ENCODE data around the gene CBX2.

CBX2 gene

DNA sequence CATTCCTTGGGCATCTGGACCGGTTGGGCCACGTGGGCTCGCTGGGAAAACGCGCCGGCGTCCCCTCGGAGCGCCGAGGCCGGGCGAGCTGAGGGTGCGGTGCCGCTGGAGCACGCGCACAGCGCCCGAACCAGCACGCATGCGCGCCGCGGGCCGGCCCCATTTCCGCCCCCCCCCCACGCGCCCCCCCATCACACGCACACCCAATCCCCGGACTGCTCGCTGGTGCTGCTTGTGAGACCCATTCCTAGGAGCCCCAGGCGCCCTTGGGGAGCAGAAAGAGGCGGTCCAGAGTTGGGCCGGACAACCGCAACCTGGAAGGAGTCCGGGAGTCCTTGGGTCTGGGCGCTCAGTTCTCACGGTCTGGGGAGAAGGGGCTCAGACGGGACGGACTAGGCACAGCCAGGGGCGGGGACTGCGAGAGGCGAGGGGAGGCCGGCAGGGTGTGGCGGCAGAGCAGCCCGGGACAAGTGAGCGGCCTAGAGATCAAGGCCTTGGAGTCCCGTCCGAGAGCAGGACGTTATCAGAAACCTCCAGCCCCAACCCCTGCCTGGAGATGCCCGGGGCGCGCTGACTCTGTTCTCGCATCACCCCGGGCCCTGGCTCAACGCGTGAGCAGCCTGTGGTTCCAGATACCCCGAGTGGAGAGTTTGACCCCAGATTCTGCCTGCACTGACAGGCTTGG is 24.9 kb downstream of the CBX2 start:
- peak overlapping the region; percentile 67 for H3K4me2 ChIP-seq (ENCODE audit: low read length)
- H3K36me3 ChIP-seq (ENCODE audit: control insufficient read depth, low read length): no peaks in the 10 kb centered on the region
- H4K20me1 ChIP-seq (ENCODE audit: control insufficient read depth, insufficient read depth, low read depth, low read length): no peaks in the 10 kb centered on the region
- peaks cover 18% of the 10 kb centered on the region for H3F3A ChIP-seq (ENCODE audit: control insufficient read depth, insufficient read depth)
- no peak overlapping the region for H3K4me3 ChIP-seq (ENCODE audit: low read length)
- peaks cover 72% of the 10 kb centered on the region for H3K4me1 ChIP-seq (ENCODE audit: control insufficient read depth, low read length)
- no peaks in the 10 kb centered on the region for H3K79me2 ChIP-seq (ENCODE audit: control insufficient read depth, low read length)
- TF ChIP-seq, protein P1, sequence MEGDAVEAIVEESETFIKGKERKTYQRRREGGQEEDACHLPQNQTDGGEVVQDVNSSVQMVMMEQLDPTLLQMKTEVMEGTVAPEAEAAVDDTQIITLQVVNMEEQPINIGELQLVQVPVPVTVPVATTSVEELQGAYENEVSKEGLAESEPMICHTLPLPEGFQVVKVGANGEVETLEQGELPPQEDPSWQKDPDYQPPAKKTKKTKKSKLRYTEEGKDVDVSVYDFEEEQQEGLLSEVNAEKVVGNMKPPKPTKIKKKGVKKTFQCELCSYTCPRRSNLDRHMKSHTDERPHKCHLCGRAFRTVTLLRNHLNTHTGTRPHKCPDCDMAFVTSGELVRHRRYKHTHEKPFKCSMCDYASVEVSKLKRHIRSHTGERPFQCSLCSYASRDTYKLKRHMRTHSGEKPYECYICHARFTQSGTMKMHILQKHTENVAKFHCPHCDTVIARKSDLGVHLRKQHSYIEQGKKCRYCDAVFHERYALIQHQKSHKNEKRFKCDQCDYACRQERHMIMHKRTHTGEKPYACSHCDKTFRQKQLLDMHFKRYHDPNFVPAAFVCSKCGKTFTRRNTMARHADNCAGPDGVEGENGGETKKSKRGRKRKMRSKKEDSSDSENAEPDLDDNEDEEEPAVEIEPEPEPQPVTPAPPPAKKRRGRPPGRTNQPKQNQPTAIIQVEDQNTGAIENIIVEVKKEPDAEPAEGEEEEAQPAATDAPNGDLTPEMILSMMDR (IDR thresholded peaks at IDR 0.05; ENCODE audit: low read depth, low read length, poor library complexity, severe bottlenecking): no peak
- TF ChIP-seq EZH2phosphoT487 (IDR thresholded peaks at IDR 0.05; ENCODE audit: borderline replicate concordance, low read length): no peak
- no peak overlapping the region for H3K27ac ChIP-seq (ENCODE audit: low read depth, low read length)
- H3K27me3 ChIP-seq (ENCODE audit: control insufficient read depth, low read length): peaks cover 51% of the 10 kb centered on the region
- no peaks in the 10 kb centered on the region for H3K9me2 ChIP-seq (replicated peaks; ENCODE audit: control insufficient read depth, low read length)
- no peaks in the 10 kb centered on the region for H3K9me3 ChIP-seq (ENCODE audit: control insufficient read depth, insufficient read depth, low read length)

DNA sequence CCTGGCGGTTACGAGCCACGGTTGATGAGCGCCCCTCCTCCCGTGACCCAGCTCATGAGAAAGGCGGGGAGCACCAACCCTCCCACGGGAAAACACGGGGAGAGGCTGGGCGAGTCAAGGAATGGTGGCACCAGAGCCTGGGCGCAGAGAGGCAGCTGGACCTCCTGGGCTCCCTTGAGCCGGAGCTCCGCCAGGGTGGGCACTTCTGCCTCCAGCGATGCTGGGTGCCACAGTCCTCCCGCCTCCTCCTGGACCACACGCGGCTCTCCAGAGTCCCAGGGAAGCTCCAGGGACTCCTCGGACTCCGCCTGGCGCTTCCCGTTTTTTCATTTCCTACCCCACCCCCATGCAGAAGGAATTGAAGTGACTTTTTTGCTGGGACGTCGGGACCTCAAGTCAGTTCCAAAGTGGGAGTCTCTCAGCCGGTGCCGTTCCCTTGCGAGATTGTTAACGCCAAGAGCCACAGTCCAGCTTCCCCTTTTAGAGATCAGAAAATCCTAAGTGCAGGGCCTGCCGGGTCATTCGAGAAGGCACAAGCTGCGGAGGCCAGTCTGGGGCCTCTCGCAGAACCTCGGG is 25.6 kb downstream of the CBX2 start:
- Histone ChIP-seq H3K4me1 (ENCODE audit: control insufficient read depth, low read length) (peaks cover 65% of the 10 kb centered on the region), H3K9me2 (replicated peaks; ENCODE audit: control insufficient read depth, low read length) (no peaks in the 10 kb centered on the region), H3K79me2 (ENCODE audit: control insufficient read depth, low read length) (no peaks in the 10 kb centered on the region), H3F3A (ENCODE audit: control insufficient read depth, insufficient read depth) (peaks cover 18% of the 10 kb centered on the region), H3K4me3 (ENCODE audit: low read length) (peak overlapping the region; percentile 67), H3K4me2 (ENCODE audit: low read length) (peak overlapping the region; percentile 67), H3K9me3 (ENCODE audit: control insufficient read depth, insufficient read depth, low read length) (no peaks in the 10 kb centered on the region), H3K27me3 (ENCODE audit: control insufficient read depth, low read length) (peaks cover 51% of the 10 kb centered on the region), H3K27ac (ENCODE audit: low read depth, low read length) (no peak overlapping the region), H4K20me1 (ENCODE audit: control insufficient read depth, insufficient read depth, low read depth, low read length) (no peaks in the 10 kb centered on the region), H3K36me3 (ENCODE audit: control insufficient read depth, low read length) (no peaks in the 10 kb centered on the region)
- TF ChIP-seq, protein P1 (IDR thresholded peaks at IDR 0.05; ENCODE audit: low read depth, low read length, poor library complexity, severe bottlenecking): no peak
- no peak for TF ChIP-seq EZH2phosphoT487 (IDR thresholded peaks at IDR 0.05; ENCODE audit: borderline replicate concordance, low read length)

DNA sequence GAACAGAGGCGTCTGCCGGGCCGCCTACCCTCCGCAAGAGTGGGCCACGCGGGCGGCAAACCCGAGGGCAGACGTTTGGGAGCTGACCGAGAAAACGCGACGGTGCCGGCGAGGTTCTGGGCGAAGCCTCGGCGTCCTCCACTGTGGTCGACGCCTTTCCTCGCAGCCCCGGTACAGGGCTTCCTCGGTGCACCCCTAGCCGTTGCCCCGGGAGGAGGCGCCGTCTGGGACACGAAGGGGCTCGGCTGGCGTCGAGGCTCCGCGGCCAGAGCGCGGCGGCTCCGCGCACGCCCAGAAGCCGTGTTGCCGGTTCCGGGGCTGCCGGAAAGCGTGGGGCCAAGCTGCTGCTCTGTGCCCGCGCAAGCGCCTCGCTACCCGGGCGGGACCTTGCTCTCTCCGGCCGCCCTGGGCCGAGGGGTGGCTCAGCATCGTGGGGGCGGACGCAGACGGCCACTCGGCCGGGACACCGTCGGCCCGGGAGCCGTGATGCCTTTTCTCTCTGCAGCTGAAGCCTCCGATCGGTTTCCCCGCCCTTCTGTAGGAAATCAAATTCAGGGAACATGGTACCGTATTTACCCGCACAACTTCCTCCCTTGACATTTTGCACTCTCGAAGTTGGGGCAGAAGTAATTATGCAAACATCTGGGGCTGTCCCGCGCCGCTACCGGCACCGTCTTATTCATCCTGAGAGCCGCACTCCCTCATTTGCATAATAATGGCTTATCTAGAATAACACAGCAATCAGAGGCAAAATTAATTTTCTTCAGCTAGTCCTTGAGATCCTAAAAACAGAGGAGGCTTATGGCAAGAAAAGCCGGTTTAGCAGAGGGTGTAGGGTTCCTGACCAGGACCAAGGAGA is 26.3 kb downstream of the CBX2 start:
- no peaks in the 10 kb centered on the region for H3K9me3 ChIP-seq (ENCODE audit: control insufficient read depth, insufficient read depth, low read length)
- H3F3A ChIP-seq (ENCODE audit: control insufficient read depth, insufficient read depth): peaks cover 18% of the 10 kb centered on the region
- TF ChIP-seq EZH2phosphoT487 (IDR thresholded peaks at IDR 0.05; ENCODE audit: borderline replicate concordance, low read length): no peak; the same call in 1 of the 2 replicates
- TF ChIP-seq, protein P1 (IDR thresholded peaks at IDR 0.05; ENCODE audit: low read depth, low read length, poor library complexity, severe bottlenecking): no peak
- H3K79me2 ChIP-seq (ENCODE audit: control insufficient read depth, low read length): no peaks in the 10 kb centered on the region
- H3K4me3 ChIP-seq (ENCODE audit: low read length): peak overlapping the region; percentile 67
- no peaks in the 10 kb centered on the region for H3K36me3 ChIP-seq (ENCODE audit: control insufficient read depth, low read length)
- no peaks in the 10 kb centered on the region for H3K9me2 ChIP-seq (replicated peaks; ENCODE audit: control insufficient read depth, low read length)
- H3K27ac ChIP-seq (ENCODE audit: low read depth, low read length): peak overlapping the region; percentile 39
- H3K4me1 ChIP-seq (ENCODE audit: control insufficient read depth, low read length): peaks cover 59% of the 10 kb centered on the region
- H3K4me2 ChIP-seq (ENCODE audit: low read length): peak overlapping the region; percentile 67
- H3K27me3 ChIP-seq (ENCODE audit: control insufficient read depth, low read length): peaks cover 51% of the 10 kb centered on the region
- H4K20me1 ChIP-seq (ENCODE audit: control insufficient read depth, insufficient read depth, low read depth, low read length): no peaks in the 10 kb centered on the region

Data from DOHH2 (cell line).